Renal pelvis (tissue), 4 donors: ENCODE measurements around the gene PLEKHG4. TPM values are rescaled to one million over a fixed set of nuclear protein-coding genes. Genes with fewer than 3 reads are reported as not detected.

Source experiments
- DNase-seq: peaks from one replicate; pipeline ENCODE4 v3.0.0-alpha.2; 2013
- polyA plus RNA-seq, 3 donors: library from polyadenylated mRNA; unstranded; fragments of 120-200 nt; gene quantifications; one replicate each; pipeline ENCODE4 v1.2.1, GENCODE V29; 2013; ENCODE audit not compliant: insufficient read length in 3 of 3

Gene PLEKHG4
- polyA plus RNA-seq, 3 donors, result 12.0 to 17.5 (median 13.8) TPM

DNA sequence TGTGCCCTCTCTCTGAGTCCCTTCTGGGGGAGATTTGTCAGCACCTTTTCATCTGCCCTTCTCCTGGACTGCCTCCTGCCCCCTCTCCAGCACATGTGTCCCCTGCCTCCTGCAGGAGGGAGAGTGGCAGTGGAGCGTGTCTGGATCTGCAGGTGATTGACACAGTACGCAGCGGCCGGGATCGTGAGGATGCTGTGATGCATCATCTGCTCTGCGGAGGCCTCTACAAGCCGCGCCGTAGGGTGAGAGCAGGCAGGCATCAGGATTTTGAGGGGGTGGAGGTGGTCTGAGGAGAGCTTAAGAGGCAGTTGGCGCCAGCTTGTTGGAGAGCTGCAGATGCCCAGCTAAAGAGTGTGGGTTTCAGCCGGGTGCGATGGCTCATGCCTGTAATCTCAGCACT, 19.6 kb upstream of the PLEKHG4 start:
- no peak for DNase-seq

DNA sequence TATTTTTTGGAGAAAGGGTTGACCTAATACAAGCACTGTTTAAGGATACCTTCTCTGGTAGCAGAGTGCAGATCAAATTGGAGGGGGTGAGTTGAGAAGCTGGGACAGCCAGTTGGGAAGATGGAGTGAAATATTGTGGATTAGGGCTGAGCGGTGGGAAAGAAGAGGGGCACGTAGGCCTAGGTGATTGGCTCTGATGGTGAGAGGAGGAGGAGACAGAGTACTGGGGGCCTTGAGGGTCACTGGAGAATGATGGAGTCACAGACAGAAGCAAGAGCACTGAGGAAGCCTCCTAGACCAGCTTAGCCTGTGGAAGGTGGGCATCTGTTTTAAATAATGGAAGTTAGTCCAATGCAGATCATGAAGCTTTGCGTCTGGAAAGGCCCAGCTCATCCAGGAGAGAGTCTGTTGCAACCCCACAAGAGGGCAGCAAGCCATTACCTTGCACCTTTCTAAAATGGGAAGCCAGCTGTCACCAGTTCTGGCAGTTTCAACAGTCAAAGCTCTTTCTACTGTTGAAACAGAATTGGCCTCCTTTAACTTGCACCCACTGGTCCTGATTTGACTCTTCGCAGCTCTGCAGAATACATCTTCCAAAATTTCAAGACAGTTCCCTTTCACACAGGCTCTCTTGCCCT, 18.8 kb upstream of the PLEKHG4 start:
- DNase-seq, result no peak

DNA sequence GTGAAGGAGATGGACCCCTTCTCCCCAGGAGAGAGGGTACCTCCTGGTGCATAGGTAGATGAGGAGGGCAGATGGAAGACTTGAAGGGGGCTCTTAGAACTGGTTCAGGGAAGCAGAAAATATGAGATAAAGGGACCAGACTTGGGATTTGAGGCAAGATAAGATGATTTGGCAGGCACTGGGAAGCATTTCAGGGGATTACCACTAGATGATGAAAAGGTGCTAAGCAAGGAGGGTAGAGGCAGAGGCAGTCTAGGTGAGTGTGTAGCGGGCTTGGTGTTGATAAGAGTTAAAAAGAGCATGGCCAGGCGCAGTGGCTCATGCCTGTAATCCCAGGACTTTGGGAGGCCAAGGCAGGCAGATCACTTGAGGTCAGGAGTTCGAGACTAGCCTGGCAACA, 16.1 kb upstream of the PLEKHG4 start:
- DNase-seq, result no peak

DNA sequence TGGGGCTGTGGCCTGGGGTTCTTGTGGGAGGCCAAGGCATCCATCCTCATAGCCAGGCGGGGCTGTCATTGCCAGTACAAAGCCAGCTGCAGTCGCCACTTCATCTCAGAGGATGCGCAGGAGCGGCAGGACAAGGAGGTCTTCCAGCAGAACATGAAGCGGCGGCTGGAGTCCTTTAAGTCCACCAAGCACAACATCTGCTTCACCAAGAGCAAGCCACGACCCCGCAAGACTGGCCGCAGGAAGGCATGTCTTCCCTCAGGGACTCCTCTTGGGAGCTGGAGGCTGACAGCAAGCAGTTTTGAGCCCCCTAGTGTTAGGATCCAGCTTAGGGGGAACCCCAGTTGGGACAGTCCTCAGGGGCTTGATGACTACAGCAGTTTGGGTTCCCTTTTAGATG, 15.1 kb upstream of the PLEKHG4 start:
- DNase-seq, result no peak

DNA sequence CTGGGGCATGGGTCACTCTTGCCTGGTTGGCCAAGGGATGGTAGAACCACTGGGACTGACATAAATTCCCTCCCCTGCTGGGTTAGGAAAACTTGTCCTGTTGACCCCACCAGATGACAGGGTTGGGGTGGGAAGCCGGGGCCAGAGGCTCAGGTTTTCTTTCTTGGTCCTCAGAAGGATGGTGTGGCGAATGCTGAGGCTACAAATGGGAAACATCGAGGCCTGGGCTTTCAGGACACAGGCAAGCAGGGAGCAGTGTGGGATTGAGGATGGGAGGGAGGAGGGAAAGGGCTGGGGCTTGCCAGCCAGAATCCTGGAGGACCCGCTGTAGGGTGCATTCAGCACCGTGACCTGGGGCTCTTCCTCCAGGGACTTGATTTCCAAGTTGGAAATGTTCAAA, 14.5 kb upstream of the PLEKHG4 start:
- DNase-seq, result no peak

DNA sequence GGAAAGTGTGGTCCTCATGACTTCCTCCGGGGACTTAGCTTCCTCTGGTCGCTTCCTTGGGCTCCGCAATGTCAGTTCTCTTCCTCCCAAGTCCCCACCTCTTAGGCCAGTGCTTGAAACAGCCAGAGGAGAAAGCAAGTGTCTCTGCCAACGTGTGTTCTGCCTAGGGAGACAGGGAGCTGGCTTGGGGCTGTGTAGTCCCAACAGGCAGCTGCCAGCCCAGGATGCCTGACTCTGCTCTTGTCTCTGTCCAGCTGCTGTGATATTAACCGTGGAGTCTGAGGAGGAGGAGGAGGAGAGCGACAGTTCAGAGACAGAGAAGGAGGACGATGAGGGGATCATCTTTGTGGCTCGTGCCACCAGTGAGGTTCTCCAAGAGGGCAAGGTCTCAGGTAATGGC, 13.5 kb upstream of the PLEKHG4 start:
- no peak for DNase-seq

DNA sequence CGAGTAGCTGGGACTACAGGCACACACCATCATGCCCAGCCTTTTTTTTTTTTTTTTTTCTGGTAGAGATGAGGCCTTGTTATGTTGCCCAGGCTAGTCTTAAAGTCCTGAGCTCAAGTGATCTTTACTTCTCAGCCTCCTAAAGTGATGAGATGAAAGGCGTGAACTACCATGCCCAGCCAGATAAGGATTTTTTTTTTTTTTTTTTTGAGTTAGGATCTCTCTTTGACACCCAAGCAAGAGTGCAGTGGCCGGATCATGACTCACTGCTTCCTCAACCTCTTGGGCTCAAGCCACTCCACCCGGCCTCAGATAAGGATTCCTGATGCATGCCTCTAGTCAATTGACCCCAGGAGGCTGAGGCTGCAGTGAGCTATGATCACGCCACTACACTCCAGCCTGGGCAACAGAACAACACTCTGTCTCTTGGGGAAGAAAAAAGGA, 11.2 kb upstream of the PLEKHG4 start:
- no peak for DNase-seq

DNA sequence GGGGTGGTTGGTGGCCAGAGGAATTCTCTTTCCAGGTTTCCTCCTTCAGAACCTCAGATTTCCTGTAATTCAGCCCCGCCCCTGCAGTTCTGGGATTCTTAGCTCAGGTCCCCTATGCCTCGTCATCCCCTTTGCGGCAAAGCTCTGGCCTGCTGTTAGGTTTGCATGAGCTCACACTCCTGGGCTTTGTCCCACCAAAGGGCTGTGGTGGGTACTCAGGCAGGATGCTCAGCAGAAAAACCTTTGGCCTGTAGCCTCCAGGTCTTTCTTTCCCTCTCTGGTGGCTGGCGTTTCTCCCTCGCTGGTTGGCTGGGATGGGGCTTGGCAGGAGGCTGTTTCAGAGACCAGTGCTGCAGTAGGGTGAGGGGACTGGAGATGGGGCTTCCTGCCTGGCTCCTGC, 9.6 kb upstream of the PLEKHG4 start:
- DNase-seq, result no peak

DNA sequence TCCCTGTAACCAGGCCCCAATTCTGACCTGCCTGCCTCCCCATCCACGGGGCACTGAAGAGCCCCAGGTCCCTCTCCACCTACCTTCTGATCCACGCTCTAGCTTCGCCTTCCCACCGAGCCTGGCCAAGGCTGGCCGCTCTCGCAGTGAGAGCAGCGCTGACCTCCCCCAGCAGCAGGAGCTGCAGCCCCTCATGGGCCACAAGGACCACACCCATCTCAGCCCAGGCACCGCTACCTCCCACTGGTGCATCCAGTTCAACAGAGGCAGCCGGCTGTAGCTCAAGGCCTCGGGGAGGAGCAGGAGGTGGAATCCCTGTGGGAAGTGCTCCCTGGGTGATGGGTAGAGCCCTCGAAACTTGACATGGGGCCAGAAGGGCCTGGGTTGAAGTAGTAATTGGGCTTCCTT, 8.4 kb upstream of the PLEKHG4 start:
- DNase-seq, result no peak

DNA sequence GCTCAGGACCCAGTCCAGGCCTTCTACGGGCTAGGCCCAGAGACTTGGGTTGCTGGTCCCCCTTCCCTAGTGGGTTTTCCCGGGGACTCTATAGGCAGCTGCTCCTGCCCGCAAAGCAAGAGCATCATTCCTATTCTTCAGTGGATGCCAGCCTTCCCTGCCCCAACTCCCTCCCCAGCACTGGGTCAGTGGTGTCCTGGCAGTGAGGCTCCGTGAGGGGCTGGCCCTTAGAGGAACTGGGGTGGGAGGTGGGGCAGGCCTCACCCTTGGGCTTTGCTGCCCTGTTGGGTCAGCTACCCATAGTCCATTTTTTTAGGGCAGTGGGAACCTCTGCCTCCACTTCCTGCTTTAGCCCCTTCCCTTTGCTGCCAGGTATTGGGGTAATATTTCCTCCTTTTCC, 7.9 kb upstream of the PLEKHG4 start:
- no peak for DNase-seq

DNA sequence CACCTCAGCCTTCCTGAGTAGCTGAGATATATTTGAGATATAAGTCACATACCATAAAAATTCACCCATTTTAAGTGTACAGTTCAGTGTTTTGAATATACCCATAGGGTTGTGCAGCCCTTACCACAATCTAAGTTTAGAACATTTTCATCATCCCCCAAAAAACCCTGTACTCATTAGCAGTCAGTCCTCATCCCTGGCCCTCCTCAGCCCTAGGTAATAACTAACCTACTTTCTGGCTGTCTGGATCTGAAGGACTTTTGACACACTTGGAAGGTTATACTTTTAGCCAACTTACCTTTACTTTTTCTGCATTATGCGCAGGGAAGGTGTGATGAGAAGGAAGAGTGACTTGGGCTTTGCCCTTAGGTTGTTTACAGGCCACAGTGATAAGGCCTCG, 4.0 kb upstream of the PLEKHG4 start:
- DNase-seq, result no peak

DNA sequence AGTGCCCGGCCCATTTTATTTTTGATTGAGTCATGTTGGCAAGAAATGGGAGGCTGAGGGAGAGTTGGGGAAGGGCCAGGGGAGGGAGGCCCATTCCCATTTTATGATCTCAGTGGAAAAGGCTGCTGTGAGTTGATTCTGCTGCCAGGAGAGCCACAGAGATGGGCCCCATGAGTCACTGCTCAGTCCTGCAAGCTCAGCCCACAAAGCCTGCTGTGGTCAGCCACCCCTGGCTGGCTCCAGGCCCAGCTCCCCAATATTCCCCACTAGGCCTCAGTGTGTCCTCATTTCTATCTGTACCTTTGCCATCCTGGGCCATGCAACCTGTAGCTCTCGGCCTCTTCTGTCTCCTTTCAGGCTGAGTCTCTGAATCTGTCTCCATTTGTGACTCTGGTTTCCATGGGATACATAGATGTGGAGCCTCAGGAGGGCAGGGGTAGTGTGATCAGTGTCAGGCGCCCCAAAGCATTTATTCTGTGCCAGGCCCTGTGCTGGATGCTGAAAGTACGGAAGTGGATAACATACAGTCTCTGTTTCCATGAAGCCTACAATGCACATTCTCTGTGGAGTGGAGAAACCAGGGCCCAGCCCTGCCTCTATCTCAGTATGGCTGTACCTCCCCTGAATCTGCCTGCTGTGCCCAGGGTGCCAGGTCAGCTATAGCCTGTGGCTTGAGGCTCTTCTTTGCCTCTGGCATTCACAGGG, 1.9 kb upstream of the PLEKHG4 start:
- DNase-seq, result no peak

DNA sequence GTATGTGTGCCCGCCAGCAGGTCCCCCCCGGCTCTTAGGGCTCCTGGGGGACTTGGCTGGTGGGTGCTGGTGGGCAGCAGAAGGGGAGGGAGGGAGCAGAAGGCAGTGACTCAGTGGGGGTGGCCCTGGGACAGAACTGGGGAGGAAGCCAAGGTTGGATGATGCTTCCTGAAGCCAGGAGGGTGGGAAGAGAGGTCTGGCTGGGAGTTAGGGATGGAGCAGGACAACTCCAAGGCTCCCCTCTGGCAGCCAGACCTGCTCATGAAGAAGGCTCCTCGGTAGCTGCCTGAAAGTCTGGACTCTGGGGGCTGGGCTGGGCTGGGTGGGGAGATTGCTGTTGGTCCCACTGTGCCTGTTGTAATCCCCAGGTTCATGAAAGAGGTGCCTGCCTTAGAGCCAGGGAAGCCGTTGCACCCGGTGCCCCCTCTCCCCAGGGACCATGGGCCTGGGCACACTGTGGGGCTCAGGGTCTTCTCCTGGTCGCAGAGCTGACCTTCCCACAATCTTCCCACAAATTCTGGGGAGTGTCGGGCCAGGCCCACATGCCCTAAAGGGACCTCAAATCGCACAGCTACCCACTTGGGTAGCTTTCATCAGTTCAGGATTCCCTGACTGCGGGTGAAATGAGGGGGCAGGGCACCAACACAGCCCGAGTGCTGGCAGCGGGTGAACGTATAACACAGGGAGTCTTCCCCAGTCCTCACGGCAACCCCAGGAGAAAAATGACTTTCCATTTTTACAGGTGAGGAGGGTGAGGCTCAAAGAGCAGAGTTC, 1.1 kb upstream of the PLEKHG4 start:
- DNase-seq, result no peak

DNA sequence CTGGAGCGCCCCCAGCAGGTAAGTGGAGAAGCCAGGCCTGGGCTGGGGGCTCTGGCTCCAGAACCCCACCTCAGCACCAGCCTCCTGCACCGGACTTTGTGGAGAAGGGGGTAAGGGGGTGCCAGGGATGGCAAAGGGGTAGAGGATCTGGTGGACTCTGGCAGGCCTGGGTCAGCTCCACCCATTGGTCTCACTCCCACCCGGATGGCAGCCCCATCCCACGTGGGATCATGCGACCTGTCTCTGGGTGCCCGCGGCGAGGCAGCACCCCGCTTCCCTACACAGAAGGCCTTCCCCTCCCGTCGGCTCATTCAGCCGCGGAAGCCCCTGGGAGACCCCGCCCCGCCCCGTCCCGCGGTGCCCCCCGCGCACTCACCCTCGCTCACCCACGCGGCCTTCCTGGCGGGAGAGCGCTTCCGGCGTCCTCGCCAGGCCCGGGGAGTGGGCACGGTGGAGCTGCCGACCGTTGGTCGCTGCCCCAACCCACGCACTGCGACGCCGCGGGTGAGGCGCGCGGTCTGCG, 498 bp upstream of the PLEKHG4 start:
- DNase-seq, result no peak

DNA sequence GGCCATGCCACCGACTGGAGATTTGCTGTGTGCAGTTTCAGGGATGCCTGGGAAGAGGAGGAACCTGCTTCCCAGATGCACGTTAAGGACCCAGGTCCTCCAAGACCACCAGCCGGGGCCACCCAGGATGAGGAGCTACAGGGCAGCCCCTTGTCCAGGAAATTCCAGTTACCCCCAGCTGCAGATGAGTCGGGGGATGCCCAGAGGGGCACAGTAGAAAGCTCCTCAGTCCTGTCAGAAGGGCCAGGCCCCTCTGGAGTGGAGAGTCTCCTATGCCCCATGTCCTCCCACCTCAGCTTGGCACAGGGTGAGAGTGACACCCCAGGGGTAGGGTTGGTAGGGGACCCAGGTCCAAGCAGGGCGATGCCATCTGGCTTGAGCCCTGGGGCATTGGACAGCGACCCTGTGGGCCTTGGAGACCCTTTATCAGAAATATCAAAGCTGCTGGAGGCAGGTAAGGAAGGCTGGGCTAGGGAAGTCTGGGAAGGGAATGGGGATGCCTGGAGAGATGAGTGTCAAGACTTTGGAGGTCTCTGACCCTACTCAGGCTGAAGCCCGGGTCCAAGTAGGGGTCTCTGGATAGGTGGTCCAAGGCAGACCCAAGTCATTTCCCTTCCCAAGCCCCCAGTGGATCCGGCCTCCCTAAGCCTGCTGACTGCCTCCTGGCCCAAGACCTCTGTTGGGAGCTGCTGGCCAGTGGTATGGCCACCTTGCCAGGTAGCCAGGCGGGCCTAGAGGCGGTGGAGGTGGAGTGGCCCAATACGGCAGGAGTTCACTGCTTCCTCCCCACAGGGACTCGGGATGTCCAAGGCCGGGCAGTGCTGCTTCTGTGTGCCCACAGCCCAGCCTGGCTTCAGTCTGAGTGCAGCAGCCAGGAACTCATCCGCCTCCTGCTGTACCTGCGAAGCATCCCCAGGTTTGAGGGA, 1.0 kb downstream of the PLEKHG4 start:
- no peak for DNase-seq

DNA sequence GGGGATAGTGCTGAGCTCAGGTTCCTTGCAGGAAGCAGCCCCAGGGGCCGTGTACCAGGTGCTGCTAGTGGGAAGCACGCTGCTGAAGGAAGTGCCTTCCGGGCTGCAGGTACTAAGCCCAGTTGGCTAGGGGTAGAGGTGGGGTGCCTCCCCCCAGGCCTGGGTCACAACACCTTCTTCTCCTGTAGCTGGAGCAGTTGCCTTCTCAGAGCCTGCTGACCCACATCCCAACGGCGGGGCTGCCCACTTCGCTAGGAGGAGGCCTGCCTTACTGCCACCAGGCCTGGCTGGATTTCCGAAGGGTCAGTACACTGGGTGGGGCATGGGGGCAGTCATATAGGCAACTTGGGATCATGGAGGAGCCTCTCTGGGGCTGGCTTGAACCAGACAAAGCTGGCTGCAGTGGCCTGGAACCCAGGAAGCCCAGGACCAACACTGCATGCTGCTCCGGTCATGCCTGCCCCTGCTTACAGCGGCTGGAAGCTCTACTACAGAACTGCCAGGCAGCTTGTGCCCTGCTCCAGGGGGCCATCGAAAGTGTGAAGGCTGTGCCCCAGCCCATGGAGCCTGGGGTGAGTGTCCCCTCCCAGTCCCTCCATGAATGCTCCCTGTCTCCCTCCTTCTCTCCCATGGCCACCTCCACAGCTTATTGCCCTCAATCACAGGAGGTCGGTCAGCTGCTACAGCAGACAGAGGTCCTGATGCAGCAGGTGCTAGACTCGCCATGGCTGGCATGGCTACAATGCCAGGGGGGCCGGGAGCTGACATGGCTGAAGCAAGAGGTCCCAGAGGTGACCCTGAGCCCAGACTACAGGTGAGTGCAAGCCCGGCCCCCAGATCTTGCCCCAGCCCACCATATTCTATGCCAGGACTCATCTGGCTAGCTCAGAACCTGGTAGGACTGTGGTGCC, 2.5 kb downstream of the PLEKHG4 start:
- DNase-seq, result no peak

DNA sequence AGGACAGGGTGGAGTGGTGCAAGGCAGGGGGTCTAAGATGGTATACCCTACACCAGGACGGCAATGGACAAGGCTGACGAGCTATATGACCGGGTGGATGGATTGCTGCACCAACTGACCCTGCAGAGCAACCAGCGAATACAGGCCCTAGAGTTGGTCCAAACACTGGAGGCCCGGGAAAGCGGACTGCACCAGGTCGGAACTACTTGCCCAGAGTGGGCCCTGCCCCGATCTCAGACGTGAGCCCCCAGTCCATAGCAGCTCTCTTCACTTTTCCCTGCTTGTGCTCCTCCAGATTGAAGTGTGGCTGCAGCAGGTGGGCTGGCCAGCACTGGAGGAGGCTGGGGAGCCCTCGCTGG, 3.1 kb downstream of the PLEKHG4 start:
- DNase-seq, result no peak

DNA sequence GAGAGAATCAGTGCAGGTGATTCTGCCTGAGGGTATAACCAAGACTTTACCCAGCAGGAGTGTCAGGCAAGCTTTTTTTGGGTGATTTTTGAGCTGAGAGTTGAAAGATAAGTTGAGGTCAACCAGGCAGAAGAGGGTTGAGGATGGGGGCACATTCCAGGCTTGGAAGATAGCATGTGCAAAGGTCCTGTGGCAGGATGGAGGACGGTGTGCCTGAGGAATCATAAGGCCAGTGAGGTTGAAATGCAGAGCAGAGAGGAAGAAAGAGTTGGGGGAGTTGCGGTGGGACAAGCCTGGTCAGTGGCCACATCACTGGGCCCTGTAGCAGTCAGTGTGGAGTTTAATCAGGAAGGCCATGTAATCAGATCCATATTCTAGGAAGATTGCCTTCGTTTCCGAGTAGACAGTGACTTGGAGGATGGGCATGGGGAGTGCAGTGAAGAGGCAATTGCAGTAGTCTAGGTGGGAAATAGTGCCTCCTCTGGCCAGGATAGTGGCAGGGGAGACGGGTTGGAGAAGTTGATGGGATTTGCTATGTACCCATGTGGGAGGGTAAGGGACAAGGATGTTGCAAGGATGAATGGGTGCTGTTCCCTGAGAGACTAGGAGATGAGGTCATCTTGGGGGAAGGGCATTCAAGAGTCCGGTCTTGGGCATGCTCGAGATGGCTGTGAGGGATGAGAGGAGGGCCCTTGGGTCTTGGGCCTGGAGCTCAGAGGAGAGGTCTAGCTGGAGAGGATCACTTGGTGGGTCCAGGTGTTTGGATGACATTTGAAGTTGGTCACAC, 3.9 kb downstream of the PLEKHG4 start:
- no peak for DNase-seq

DNA sequence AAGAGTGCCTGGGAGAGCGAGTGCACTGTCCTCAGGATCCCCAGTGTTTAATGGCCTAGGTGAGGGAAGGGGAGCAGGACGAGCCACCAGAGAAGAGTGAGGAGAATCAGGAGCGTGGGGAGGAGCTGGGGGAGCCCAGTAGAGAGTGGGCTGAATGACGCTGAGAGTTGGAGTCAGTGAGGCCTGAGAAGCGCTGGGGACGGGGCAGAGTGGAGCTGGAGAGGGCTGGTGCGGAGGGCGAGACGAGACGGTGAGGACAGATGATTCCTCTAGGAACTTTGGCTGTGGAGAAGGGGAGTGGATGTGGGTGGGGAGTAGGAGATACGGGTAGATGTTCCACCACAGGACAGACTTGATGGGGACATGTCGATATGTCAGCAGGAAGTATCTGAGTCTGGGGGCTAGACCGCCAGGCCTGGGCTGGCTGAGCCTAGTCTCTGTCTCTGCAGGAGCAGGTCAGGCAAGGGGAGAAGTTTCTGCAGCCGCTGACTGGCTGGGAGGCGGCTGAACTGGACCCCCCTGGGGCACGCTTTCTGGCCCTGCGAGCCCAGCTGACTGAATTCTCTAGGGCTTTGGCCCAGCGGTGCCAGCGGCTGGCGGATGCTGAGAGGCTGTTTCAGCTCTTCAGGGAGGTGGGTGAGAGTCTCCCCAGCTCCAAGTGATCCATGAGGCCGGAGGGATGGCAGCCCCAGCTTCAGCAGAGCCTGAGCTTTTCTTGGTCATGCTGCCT, 4.7 kb downstream of the PLEKHG4 start:
- no peak for DNase-seq
